Measurements from ENCODE around the gene SMIM41. TPM values are rescaled to one million over a fixed set of nuclear protein-coding genes. Genes with fewer than 3 reads are reported as not detected.

Gene SMIM41
- 0.13 and 50.8 TPM in 2 replicates for total RNA-seq

DNA sequence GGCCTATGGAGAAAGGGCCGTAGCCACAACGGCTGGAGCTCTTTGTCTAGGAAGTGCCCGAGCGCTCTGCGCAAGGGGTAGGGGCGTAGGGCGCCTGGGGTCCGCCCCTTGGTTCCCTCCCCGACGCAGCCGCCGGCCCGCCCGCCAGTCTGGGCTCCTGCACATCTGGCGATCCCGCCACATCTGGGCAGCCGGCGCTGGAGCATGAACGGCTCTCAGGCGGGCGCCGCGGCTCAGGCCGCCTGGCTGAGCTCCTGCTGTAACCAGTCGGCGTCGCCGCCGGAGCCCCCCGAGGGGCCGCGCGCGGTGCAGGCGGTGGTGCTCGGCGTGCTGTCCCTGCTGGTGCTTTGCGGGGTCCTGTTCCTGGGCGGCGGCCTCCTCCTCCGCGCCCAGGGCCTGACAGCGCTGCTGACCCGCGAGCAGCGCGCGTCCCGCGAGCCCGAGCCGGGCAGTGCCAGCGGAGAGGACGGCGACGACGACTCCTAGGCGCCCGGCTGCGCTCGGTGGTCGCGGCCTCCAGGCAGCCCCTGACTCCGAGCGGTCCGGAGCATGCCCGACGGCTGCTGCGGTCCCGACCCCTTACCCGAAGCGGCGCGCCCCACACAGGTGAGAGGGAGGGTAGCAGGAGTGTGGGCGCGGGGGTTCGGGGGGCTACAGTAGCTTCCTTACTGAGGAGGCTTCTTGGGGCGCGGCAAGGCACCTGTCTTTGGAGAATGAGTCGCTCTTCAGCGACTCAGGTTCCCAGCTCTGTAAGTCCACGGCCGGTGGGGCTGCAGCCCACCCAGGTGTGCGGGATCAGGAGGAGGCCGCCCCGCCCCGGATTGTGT, at the start of gene SMIM41:
SMIM41 (plus strand) TSS at position 129 of the 827 bp plus-strand sequence; CDS start at position 205, 76 bp downstream.

DNA sequence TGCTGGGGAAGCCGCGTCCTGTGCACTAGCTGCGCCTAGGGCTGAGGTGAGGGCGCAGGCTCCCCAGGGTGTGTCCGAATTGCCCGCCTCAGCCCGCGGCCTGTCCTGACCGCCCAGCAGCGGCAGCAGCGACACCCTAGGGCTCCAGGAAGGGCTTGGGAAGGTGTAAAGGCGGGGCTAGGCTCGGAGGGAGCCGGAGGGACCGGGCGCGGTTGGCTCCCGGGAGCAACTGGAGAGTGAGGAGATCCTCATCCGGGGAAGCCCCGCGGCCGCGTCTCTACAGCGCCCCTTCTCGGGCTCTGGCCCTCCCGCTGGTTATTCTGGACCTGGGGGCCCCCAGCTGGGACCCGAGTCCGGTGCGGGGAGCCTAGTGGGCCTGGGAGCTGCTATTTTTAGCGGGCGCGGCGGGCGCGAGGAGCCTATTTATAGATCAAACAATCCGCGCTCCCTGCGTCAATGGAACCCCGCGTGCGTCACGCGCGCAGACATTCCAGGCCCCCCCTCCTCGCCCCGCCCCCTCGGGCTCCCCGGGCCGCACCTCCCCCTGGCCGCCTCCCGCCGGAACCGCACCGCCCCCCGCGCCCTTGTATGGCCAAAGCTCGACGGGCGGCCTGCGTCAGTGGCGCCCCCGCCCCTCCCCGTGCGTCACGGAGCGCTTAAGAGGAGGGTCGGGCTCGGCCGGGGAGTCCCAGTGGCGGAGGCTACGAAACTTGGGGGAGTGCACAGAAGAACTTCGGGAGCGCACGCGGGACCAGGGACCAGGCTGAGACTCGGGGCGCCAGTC, 28.6 kb upstream of the SMIM41 start, which contains the start of gene NR4A1:
NR4A1 (plus strand) TSS at position 685 of the 784 bp plus-strand sequence. CDS start 2,887 bp downstream, outside the sequence.

DNA sequence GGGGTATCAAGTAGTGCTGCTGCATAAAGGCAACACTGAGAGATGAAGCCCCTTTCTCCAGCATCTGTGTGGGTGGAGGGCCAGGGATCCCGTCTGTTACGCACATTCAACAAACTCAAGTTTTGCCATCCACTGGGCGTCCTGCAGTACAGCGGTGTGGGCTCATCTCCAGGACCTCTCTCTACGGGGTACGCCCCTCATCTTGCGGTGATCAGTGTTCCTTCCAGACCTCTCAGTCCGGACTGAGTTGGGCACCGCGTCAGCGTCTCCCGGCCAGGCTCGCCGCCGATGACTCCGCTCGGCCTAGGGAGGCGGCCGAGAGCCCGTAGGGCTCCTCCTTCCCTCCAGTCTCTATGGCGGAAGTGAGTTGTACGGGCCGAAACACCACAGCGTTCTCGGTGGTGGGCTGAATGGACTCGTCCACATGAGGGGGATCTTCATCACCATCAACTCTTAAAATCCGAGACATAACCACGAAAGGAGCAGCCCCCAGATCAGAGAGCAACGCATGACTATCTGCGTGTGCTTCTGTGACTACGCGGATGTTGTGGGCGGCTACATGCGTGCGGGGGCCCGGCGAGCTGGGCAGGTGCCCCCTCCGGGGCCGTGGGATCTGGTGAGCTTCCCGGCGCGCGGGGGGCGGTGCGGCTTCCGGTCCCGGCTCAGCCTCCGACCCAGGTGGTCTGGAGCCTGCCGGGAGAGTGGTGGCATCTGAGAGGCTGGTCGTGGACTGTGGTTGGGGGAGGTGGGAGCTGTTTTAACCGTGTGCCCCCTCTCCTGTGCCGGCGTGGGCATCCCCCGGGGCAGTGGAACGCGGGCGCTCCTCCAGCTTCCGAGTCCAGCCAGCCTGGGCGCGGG, 9.9 kb upstream of the SMIM41 start, which contains the start of gene ATG101:
ATG101 (plus strand) TSS at position 652 of the 858 bp plus-strand sequence. CDS start 3,673 bp downstream, outside the sequence.

Other genes starting within 250 kb of the SMIM41 start
- 0.13 and 0.32 TPM in 2 replicates for gene FIGNL2, start 231.0 kb upstream of the SMIM41 start, total RNA-seq
- gene ANKRD33, start 191.6 kb upstream of the SMIM41 start, total RNA-seq = 0.13 and 0.24 TPM in 2 replicates
- 39.7 and 174 TPM in 2 replicates for gene ACVRL1, start 172.2 kb upstream of the SMIM41 start, total RNA-seq
- gene ACVR1B, start 128.0 kb upstream of the SMIM41 start, total RNA-seq = 9.1 and 18.8 TPM in 2 replicates
- gene TAMALIN, start 72.8 kb upstream of the SMIM41 start, total RNA-seq = 4.5 and 19.5 TPM in 2 replicates
- gene NR4A1, start 28.3 kb upstream of the SMIM41 start, total RNA-seq = 11.5 and 66.0 TPM in 2 replicates
- 40.4 and 85.7 TPM in 2 replicates for gene ATG101, start 9.7 kb upstream of the SMIM41 start, total RNA-seq
- gene KRT80, start 112.3 kb downstream of the SMIM41 start, total RNA-seq = 0.64 and 0.91 TPM in 2 replicates
- 5.2 and 235 TPM in 2 replicates for gene KRT7, start 153.5 kb downstream of the SMIM41 start, total RNA-seq
- gene KRT86, start 194.9 kb downstream of the SMIM41 start, total RNA-seq = not detected in 2 replicates
- gene KRT81, start 211.8 kb downstream of the SMIM41 start, total RNA-seq = 0.64 and 1.6 TPM in 2 replicates
- gene KRT83, start 241.7 kb downstream of the SMIM41 start, total RNA-seq = not detected in 2 replicates